GM12878 (cell line): ENCODE results near the gene UHRF1. TPM values are rescaled to one million over a fixed set of nuclear protein-coding genes. Genes with fewer than 3 reads are reported as not detected.
A peak's percentile ranks its signal among the peaks of the same experiment; 100 is the strongest.

Experiments
- ATF3 ChIP-seq: IDR thresholded peaks from 2 replicates; pipeline ENCODE4 v1.6.1; 2011; ENCODE audit warnings: low read depth, mild to moderate bottlenecking, low read length, moderate library complexity, borderline replicate concordance; ENCODE audit errors: extremely low read depth
- E2F4 ChIP-seq: IDR thresholded peaks from 2 replicates; pipeline ENCODE4 v1.6.1; 2012; ENCODE audit warnings: low read depth, low read length, improper control_type of control experiment
- HSF1 ChIP-seq: fragments of 150-350 bp; IDR thresholded peaks from 2 replicates; pipeline ENCODE4 v1.6.1; 2014; ENCODE audit warnings: mild to moderate bottlenecking, low read depth, low read length
- MTA2 ChIP-seq: fragments of 450-650 bp; IDR thresholded peaks from 2 replicates; pipeline ENCODE4 v1.6.1; 2016; ENCODE audit warnings: low read depth, mild to moderate bottlenecking, moderate library complexity
- PRDM15 ChIP-seq: fragments of 450-650 bp; formaldehyde crosslinking; IDR thresholded peaks from 2 replicates; pipeline ENCODE4 v1.4.0; 2020; ENCODE audit warnings: mild to moderate bottlenecking, moderate library complexity
- RAD21 ChIP-seq: IDR thresholded peaks from 2 replicates; pipeline ENCODE4 v1.6.1; 2011; ENCODE audit warnings: mild to moderate bottlenecking, low read depth, low read length, moderate library complexity; ENCODE audit not compliant: insufficient read depth
- REST ChIP-seq: IDR thresholded peaks from 2 replicates; pipeline ENCODE4 v1.6.1; 2012; ENCODE audit warnings: mild to moderate bottlenecking, low read depth, low read length
- SIX5 ChIP-seq: IDR thresholded peaks from 2 replicates; pipeline ENCODE4 v1.6.1; 2011; ENCODE audit warnings: mild to moderate bottlenecking, low read depth, low read length, moderate library complexity; ENCODE audit not compliant: severe bottlenecking
- SMARCA5 ChIP-seq: fragments of 450-650 bp; IDR thresholded peaks from 2 replicates; pipeline ENCODE4 v1.6.1; 2017; ENCODE audit warnings: mild to moderate bottlenecking
- SPI1 ChIP-seq: IDR thresholded peaks from 2 replicates; pipeline ENCODE4 v1.6.1; 2011; ENCODE audit warnings: low read depth, mild to moderate bottlenecking, low read length, moderate library complexity, borderline replicate concordance; ENCODE audit not compliant: insufficient read depth
- TAF1 ChIP-seq: IDR thresholded peaks from 2 replicates; pipeline ENCODE4 v1.6.1; 2011; ENCODE audit warnings: mild to moderate bottlenecking, low read depth, low read length, borderline replicate concordance
- ZBTB40 ChIP-seq: fragments of 450-650 bp; IDR thresholded peaks from 2 replicates; pipeline ENCODE4 v1.6.1; 2016; ENCODE audit warnings: mild to moderate bottlenecking, moderate library complexity, borderline replicate concordance
- ZNF622 ChIP-seq: fragments of 450-650 bp; IDR thresholded peaks from 2 replicates; pipeline ENCODE4 v1.6.1; 2017; ENCODE audit warnings: mild to moderate bottlenecking, inconsistent platforms
- polyA plus RNA-seq, 11 experiments: library from polyadenylated mRNA; depleted of rRNA in 4 of 11; unstranded in 6 of 11; stranded (reverse) in 5 of 11; fragments of >200 nt; fragmentation: Nextera tagmentation in 4 of 11; fragmentation: Illumina TruSeq in 1 of 11; extraction: Ambion mirVana in 4 of 11; extraction: Trizol in 1 of 11; gene quantifications; 1 replicate in 1 of 11; 2 replicates in 10 of 11; pipeline versions ENCODE4 v1.2.1 to v1.2.3, GENCODE V29; 2011 to 2016; ENCODE audit warnings: inconsistent platforms in 2 of 11, missing spikeins in 2 of 11, low read depth in 1 of 11
- total RNA-seq, 4 experiments: library from RNA; depleted of rRNA in 3 of 4; stranded (reverse); fragments of >200 nt in 3 of 4; fragmentation: Illumina TruSeq in 1 of 4; extraction: Trizol in 1 of 4; gene quantifications; 2 replicates each; pipeline versions ENCODE4 v1.2.1 to v1.2.3, GENCODE V29; 2013 to 2021

UHRF1 gene
- total and polyA plus RNA-seq, 10 of the 15 experiments (the other 5 are each of a cell fraction or from before 2014, with no cell fraction given), result 13.0 to 109 (median 37.7) TPM

- no peak for TF ChIP-seq ZBTB40
- TF ChIP-seq SPI1, result no peak
- TF ChIP-seq REST, result no peak
- TF ChIP-seq ATF3, result no peak
- 0 out of 2 replicates have a peak, but pooled peaks have one; percentile 2 for TF ChIP-seq MTA2
- TF ChIP-seq RAD21, result no peak
- TF ChIP-seq SIX5, result no peak
- TF ChIP-seq PRDM15, result no peak
- no peak for TF ChIP-seq HSF1
- TF ChIP-seq SMARCA5, result peak; percentile 96
- TF ChIP-seq E2F4, result no peak
- no peak for TF ChIP-seq ZNF622
- TF ChIP-seq TAF1, result no peak
Observed at GRCh38 chr19:4867534-4868285, 41.6 kb upstream of the UHRF1 start, which contains the start of gene PLIN3 (continued).
